ENCODE results near the gene CLPTM1.
A peak's percentile ranks its signal among the peaks of the same experiment; 100 is the strongest.
"Not testable (repeated sequence)": the region's sequence is repeated elsewhere in the genome, so short reads cannot be mapped to it uniquely, and the experiment has no call there.

CLPTM1 gene

DNA sequence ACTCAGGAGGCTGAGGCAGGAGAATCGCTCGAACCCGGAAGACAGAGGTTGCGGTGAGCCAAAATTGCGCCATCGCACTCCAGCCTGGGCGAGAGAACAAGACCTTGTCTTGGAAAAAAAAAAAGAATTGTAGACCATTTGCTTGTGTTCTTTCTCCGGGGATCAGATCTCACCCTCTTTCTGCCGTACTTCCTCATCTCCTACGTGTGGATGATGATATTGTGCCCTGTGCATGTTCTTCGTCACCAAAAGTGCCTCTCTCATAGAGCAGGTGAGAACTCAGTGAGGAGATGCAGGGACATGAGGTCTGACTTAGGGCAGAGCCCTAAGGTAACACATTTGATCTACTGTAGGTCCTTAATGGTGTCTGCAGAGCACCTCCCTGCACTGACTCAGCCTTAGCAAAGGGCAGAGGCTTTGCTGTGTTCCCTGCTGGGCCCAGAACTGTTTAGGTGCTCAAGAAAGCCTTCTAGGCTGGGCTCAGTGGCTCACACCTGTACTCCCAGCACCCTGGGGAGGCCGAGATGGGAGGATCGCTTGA is 8.1 kb upstream of the CLPTM1 start:
- no peak for DNase-seq

DNA sequence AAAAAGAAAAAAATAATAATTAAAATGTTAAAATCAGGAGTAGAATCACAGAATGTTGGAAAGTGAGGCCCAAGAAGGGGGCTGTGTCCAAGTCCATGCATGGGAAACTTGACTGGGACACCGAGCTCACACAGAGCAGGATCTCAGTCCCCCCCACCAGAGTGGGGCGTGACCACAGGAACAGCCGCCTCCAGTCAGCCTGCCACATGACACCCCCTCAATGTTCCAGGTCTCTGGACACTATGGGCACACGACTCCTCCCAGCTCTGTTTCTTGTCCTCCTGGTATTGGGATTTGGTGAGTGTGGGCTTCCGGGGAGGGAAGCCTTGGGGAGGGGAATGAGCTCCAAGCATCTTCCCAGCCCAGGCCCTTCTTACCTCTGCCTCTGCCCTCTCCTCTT is 6.9 kb upstream of the CLPTM1 start:
- DNase-seq: no peak

DNA sequence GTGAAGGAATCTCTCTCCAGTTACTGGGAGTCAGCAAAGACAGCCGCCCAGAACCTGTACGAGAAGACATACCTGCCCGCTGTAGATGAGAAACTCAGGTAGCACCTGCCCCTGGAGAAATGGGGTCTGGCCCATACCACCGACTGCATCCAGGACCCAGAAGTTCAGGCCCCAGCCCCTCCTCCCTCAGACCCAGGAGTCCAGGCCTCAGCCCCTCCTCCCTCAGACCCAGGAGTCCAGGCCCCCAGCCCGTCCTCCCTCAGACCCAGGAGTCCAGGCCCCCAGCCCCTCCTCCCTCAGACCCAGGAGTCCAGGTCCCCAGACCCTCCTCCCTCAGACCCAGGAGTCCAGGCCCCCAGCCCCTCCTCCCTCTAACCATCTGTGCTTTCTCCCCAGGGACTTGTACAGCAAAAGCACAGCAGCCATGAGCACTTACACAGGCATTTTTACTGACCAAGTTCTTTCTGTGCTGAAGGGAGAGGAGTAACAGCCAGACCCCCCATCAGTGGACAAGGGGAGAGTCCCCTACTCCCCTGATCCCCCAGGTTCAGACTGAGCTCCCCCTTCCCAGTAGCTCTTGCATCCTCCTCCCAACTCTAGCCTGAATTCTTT is 6.3 kb upstream of the CLPTM1 start:
- DNase-seq: peak; percentile 66

DNA sequence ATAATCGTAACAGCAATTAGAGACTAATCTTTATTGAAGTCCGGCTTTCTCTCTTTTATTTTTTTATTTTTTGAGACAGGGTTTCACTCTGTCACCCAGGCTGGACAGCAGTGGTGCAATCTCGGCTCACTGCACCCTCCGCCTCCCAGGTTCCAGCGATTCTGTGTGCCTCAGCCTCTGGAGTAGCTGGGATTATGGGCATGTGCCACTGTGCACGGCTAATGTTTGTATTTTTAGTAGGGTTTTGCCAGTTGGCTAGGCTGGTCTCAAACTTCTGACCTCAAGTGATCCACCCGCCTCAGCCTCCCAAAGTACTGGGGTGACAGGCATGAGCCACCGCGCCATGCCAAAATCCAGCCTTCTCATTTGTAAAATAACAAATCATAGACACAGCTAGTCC is 5.6 kb upstream of the CLPTM1 start:
- no peak for DNase-seq

DNA sequence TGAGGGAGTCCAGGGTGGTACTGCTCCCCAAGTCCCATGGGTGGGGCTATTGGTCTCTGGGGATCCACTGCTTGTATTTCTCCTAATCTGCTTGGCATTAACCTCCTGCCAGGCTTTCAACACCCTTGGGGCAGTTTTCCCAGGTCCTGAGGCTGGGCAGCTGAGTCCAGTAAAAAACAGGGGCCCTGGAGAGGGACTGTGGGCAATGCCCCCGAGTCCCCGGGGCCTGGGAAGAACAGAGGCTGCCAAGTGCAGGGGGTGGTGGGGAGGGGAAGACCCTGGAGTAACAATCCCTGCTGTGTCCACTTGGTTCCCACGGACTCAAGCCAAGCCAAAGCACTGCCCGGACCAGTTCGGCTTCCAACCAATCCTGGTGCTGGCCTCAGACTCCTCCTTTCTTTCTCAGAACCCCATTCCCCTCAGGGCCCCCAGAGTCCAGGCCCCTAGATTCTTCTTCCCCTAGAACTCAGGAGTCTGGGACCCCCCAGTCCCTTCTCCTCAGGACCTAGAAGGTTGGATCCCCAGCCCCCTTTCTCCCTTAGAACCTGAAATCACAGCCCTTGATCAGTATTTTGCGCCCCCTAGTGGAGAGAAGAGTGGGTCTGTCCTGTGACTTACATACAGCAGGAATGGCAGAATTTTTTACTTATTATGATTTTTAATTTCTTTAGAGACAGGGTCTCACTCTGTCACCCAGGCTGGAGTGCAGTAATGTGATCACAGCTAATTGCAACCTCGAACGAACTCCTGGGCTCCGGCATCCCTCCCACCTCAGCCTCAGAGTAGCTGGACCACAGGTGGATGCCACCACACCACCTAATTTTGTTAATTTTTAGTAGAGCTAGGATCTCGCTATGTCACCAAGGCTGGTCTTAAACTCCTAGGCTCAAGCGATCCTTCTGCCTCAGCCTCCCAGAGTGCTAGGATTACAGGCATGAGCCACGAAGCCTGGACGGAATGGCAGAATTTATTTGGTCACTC is 3.7 kb upstream of the CLPTM1 start:
- peak; percentile 89 for DNase-seq

DNA sequence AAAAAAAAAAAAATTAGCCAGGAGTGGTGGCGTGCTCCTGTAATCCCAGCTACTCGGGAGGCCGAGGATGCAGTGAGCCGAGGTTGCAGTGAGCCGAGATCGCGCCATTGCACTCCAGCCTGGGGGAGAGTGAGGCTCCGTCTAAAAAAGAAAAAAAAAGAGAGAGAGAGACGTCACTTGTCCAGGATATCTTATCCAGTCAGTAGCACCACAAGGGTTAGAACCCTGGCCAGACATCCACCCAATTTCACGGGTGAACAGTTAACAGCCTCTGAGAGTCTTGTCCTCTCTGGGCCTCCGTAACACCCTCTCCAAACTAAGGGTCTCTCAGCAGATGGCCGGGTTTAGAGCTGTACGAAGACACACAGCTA is 917 bp upstream of the CLPTM1 start:
- DNase-seq: no peak

DNA sequence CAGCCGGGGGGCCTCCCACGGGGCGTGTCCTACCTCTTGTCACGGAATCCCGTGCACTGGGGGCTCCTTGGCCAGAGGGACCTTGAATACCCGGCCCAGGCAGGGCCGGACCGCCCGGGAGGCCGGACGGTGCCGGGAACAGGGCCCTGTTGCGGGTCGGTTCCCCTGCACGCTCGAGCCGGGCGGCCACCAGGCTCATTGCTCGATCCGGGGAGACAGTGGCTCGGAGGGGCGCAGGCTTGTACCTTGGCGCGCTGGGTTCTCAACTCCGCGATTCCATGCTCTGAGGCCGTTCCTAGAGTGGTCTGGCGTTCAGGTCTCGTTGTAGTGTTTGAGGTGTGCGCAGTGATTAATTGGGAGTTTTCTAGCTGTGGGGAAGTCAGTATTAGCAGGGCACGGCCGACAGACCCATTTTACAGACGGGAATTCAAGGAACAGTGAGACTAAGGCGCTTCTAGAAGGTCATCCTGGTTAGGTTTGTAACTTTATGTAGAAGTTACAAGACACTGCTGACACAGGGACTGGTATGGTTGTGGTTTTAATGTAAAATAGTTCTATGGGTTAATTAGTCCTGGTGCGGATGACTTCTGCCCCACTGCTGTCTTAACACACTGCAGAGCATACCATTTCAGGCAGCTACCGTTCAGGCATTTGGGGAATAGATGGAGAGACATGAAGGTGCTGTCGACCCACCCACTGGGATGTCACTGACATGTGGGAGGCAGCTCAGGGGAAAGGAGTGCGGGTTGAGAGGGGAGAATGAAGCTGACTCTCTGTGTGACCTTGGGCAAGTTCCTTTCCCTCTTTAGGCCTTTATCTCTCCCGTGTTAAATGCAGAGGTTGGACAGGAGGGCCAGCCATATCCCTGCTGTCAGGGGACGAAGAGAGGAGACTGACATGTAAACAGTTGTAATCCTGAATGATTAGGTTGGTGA is 592 bp downstream of the CLPTM1 start:
- DNase-seq: no peak

DNA sequence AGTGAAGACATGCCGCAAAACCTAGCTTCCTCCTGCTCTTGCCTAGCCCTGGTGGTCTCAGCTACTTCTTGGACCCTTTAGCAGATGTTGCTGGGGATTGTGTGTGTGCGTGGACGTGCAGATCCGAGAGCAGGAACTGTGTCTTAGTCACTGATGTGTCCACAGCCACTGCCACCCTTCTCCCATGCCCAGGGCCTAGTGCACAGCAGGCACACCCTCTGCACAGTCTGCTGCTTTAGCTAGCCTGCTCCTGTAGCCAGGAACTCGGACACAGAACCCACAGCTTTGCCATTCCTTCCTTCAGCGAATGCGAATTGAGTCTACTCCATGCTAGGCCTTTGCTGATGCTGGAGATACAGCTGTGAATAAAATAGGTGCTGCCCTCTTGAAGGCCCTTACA is 2.3 kb downstream of the CLPTM1 start:
- DNase-seq: no peak

DNA sequence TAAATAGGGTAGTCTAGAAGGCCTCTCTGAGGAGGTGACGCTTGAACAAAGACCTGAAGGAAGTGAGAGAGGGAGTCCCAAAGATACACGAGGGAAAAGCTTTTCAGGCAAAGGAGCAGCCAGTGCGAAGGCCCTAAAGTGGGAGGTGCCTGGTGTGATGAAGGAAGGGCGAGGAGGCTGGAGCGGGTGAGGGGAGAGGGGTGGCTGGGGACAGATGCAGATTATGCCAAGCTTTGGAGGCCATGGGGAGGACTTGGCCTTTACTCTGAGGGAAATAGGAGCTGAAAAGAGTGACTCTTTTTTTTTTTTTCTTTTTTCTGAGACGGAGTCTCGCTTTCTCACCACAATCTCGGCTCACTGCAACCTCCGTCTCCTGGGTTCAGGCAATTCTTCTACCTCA is 2.9 kb downstream of the CLPTM1 start:
- no peak for DNase-seq

DNA sequence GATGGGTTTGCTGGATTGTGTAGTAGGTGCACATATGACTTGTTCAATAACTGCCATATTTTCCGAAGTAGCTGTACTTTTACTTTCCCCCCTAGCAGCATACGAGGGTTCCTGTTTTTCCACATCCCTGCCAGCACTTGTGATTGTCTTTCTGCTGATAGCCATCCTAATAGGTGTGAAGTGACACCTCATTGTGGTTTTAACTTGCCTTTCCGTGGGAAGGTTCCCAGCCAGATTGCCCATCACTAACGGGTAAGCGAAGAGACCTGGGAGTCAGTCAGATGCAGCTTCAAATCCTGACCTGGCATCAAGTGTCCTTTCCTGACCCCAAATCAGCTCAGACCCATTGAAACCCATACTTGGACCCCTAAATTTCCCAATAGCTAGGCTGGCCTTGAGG is 4.5 kb downstream of the CLPTM1 start:
- DNase-seq: no peak

DNA sequence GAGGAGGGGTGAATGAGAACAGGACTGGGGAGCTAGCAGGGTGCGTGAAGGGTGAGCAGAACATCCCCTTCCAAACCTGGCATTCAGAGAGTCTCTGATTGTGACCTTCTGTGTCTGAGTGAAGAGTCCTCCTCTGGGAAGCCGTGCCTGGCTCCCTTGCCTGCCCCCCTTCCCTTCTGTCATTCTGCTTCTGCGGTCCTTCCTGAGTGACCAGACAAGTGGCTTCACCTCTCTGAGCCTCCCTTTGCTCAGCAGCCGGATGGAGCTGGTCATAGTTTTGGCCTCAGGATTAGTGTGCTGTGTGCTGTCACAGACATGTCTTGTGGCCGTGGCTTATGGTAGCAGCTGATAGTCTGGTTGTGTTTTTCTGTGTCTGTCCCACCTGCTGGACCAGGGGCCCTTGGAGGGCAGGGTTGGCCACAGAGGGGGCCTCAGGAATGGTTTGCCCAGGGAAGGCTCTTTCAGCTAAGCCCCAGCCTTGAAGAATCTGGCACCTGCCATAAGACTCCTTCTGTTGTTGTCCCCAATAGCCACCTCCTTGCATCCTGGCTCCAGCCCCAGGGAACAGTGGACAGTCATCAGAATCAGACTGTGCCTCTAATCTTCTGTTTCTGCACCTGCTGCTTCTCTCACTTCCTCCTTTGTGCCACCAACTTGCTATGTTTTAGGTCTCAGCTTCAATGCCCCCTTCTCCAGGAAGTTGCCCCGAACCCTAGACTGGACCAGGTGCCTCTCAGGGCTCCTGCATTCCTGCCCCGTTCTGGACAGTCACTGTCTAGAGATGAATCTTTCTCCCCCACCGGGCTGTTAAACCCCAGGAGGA is 5.9 kb downstream of the CLPTM1 start:
- no peak for DNase-seq

DNA sequence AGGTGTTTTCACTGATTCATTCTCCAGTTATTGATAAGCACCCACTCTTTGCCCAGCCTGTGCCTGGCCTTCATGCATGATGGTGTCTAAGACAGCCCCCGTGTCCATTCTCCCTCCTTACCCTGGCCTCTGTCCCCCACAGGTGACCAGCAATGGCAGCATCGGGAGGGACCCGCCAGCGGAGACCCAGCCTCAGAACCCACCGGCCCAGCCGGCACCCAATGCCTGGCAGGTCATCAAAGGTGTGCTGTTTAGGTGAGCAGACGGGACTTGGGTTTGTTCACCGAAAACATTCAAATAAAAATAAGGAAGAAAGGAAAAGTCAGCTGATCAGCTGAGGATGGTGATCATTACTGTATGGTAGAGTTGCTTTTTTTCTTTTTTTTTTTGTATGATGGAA is 6.6 kb downstream of the CLPTM1 start:
- DNase-seq: no peak

DNA sequence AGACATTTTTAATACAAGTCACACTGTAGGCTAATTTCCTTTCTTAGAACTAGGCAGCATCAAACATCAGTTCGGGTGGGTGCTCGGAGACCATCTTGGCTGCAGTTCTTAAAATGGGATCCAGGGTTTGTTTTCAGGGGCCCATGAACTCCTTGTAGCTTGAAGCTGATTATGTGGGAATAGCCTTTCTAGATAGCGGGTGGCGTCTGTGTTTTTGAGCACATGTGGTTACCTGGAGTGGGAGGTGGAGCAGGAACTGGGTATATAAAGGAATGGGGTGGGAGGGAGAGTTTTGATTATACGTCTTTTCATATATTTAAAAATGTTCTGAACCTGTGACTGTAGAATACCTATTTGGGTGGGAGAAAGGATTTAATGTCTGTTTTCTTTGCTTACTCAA is 12.9 kb downstream of the CLPTM1 start:
- DNase-seq: no peak

DNA sequence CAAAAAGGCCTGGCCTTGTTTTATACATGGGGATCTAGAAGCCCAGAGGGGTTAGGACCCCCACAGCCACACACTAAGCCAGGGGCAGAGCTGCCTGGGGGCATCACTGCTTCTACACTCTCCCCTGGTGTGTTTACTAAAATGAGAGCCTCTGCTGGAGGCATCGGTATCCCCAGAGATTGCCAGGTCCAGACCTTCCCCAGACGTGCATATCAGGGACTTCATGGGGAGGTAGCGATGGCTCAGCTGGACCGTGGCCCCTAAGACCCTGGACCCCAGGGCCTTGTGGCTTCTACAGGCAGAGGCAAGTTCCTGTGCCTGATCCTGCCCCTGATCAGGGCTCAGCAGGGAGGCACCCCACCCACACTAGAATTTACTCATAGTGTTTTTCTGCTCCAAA is 13.5 kb downstream of the CLPTM1 start:
- DNase-seq: no peak

DNA sequence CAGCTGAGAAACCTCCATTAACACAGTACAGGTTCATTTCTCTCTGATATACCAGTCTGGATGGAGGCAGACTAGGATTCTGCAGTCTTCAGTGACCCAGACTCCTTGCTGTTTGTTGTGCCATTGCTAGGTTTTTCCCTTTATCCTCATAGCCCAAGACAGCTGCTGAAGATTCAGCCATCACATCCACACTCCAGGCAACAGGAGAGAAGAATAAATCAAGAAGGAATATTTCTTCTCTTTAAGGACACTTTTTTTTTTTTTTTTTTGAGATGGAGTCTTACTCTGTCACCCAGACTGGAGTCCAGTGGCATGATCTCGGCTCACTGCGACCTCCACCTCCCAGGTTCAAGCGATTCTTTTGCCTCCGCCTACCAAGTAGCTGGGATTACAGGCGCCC is 14.3 kb downstream of the CLPTM1 start:
- DNase-seq: no peak

DNA sequence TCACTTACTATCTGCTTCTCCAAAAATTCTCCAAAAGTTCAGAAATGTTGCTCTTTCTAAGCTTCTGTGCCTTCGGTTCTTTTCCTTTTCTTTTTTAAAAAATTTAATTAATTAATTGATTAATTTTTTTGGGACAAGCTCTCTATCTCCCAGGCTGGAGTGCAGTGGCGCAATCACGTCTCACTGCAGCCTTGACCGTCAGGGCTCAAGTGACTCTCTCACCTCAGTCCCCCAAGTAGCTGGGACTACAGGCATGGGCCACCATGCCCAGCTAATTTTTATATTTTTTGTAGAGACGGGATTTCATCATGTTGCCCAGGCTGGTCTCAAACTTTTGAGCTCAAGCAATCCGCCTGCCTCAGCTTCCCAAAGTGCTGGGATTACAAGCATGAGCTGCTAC is 16.3 kb downstream of the CLPTM1 start:
- DNase-seq: not testable (repeated sequence)

DNA sequence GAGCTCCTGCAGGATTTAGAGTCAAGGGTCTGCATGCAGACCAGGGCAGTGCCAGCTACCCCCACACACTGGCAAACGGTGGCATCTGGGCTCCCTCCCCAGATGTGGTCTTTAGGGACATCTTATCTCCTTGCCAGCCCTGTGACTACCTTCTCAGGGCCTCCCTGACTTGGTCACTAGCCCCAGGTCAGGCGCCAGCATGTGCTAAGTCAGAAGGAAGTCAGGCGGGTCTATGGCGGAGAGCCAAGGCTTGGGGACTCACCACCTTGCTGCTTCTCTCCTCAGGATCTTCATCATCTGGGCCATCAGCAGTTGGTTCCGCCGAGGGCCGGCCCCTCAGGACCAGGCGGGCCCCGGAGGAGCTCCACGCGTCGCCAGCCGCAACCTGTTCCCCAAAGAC is 17.6 kb downstream of the CLPTM1 start:
- DNase-seq: no peak

DNA sequence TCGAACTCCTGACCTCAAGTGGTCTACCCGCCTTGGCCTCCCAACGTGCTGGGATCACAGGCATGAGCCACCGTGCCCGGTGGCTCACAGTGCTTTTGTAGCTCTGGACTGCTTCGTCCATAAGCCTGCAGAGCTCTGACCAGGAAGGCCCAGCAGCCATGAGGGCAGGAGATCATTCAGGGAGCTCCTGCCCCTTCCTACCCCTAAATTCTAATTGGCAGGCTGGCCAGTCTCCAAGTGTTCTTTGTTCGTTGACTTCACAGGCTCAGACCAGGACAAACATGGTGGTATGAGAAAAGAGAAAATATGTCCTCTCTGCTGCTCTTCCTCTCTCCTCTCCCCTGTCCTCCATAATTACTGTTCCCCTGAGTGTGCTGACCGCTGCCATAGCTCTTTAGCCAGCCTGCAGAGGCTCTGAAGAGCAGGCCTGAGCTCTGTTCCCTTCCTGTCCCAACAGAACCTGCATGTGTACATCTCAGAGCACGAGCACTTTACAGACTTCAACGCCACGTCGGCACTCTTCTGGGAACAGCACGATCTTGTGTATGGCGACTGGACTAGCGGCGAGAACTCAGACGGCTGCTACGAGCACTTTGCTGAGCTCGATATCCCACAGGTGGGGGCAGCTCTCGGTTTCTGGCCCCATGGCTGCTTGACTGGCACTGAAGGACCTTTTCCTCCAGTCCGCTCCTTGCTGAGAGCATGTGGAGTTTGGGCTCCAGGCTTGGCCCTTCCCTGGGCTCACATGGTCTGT is 19.0 kb downstream of the CLPTM1 start:
- no peak for DNase-seq

DNA sequence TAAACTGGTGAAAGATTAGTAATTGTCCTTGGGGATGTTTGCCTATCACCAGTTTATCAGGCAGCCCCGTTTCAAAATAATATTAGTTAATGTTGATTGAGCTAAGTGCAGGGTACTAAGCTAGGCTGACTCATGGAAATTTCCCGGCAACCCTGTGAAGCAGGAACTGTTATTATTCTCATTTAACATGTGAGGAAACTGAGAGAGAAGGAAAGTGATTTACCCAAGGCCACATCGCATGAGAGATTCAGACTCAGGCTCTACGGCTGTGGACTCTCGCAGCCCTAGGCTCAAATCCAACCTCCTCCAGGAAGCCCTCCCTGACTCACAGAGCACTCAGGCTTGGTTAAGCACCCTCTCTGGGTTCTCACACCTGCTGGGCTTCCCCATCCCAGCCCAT is 19.7 kb downstream of the CLPTM1 start:
- no peak for DNase-seq

DNA sequence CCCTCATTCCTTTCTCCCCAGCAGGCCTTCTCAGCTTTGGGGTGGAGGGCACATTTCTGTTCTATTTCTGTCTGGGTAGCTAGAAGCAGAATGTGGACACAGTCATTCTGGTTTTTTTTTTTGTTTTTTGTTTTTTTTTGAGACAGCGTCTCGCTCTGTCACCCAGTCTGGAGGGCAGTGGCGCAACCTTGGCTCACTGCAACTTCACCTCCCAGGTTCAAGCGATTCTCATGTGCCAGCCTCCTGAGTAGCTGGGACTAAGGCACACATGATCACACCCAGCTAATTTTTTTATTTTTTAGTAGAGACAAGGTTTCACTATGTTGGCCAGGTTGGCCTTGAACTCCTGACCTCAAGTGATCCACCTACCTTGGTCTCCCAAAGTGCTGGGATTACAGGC is 20.3 kb downstream of the CLPTM1 start:
- no peak for DNase-seq

DNA sequence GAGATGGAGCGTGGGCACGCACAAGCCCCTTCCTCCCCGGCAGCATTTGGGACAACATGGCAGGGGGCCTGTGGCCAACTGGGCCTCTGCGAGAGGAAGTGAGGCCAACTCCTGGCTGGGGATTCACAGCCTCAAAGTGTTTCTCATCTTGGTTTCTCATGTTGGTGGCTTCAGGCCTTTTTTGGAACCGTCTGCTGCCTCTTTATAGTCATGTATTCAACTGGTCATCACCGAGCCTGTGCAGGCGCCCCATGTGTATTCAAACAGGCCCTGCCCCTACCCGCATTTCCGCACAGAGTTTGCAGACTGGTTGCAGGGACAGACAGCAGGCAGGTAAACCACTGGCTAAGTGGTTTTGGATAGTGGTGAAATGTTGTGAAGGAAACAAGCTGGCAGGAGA is 28.8 kb downstream of the CLPTM1 start:
- no peak for DNase-seq

DNA sequence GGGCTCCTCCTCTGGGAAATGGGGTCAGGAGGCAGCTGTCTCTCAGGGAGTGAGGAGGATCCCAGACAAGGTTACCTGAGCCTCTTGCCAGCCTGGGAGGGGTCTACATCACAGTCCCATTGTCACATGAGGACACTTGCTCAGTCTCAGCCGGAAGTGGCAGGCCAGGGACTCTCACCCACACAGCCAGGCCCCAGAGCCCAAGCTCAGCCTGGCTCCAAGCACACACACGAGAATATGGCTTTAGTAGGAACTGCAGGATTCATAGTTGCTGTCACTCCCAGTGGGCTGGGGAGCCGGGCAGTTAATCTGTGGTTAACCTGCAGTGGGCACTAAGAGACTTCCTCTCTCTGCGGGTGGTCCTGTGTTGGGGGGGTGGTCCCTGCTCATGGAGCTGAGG is 30.3 kb downstream of the CLPTM1 start:
- DNase-seq: no peak
